Fibroblast of villous mesenchyme (primary cell): ENCODE data around the gene PTGFRN. TPM values are rescaled to one million over a fixed set of nuclear protein-coding genes. Genes with fewer than 3 reads are reported as not detected.

ENCODE experiments used
- DNase-seq: peaks from one replicate; pipeline ENCODE4 v3.0.0-alpha.2; 2010; ENCODE audit warnings: low read depth
- H3K4me3 ChIP-seq: 2 replicates; pipeline ENCODE4 v1.5.1; 2011; ENCODE audit warnings: low read depth, mild to moderate bottlenecking, low read length
- CTCF ChIP-seq: IDR thresholded peaks from 2 replicates; pipeline ENCODE4 v1.5.1; 2012; ENCODE audit warnings: low read depth, mild to moderate bottlenecking, low read length; ENCODE audit not compliant: insufficient read depth
- total RNA-seq: library from RNA; depleted of rRNA; stranded (reverse); fragments of >200 nt; gene quantifications from 2 replicates; pipeline ENCODE4 v1.2.3, GENCODE V29; 2012

The PTGFRN gene
- total RNA-seq, 1 donor = 22.9 TPM

- H3K4me3 ChIP-seq = no peak overlapping the region
- no peak for TF ChIP-seq CTCF
- no peak for DNase-seq
These were observed 38.9 kb downstream of the PTGFRN start for GRCh38 chr1:116948642-116949041.

- DNase-seq = no peak
- H3K4me3 ChIP-seq = no peak overlapping the region
- no peak for TF ChIP-seq CTCF
These were observed 39.7 kb downstream of the PTGFRN start for GRCh38 chr1:116949213-116949985.

GRCh38 chr1:116950517-116951199 is 40.9 kb downstream of the PTGFRN start:
- TF ChIP-seq CTCF = no peak
- no peak for DNase-seq
- no peak overlapping the region for H3K4me3 ChIP-seq

- no peak for TF ChIP-seq CTCF
- no peak overlapping the region for H3K4me3 ChIP-seq
- peak; percentile 33 for DNase-seq
These were observed 41.7 kb downstream of the PTGFRN start for GRCh38 chr1:116951200-116951935.

- no peak overlapping the region for H3K4me3 ChIP-seq
- no peak for TF ChIP-seq CTCF
- DNase-seq = no peak
These were observed 43.1 kb downstream of the PTGFRN start for GRCh38 chr1:116952738-116953275.

- no peak overlapping the region for H3K4me3 ChIP-seq
- no peak for TF ChIP-seq CTCF
- DNase-seq = no peak
These were observed 44.7 kb downstream of the PTGFRN start for GRCh38 chr1:116954440-116954839.
